Body of pancreas (tissue), 4 donors: ENCODE data around the gene NWD2. TPM values are rescaled to one million over a fixed set of nuclear protein-coding genes. Genes with fewer than 3 reads are reported as not detected.

Experiments used
- ATAC-seq: fragments of 150-250 bp; one replicate; pipeline ENCODE4 v1.9.1; 2016
- DNase-seq, 4 donors: peaks; one replicate each; pipeline ENCODE4 v3.0.0-alpha.2; 2019
- H3K27ac ChIP-seq, 4 donors: fragments of 200-600 bp; sonication (generic); 1 replicate in 3 of 4; 2 replicates in 1 of 4; pipeline versions ENCODE4 v1.5.1 to v1.6.1; 2016 to 2019; ENCODE audit warnings: mild to moderate bottlenecking in 1 of 4, mixed read lengths in 1 of 4, moderate library complexity in 1 of 4
- H3K27me3 ChIP-seq, 2 donors: fragments of 200-600 bp; sonication (generic); one replicate each; pipeline ENCODE4 v1.6.0; 2016; ENCODE audit warnings: mild to moderate bottlenecking in 1 of 2
- H3K36me3 ChIP-seq, 2 donors: fragments of 200-600 bp; sonication (generic); replicated peaks in 1 of 2; 2 replicates each; pipeline ENCODE4 v1.5.1; 2016; ENCODE audit warnings: low read depth in 2 of 2; ENCODE audit not compliant: insufficient read depth in 1 of 2
- H3K4me1 ChIP-seq: fragments of 200-600 bp; sonication (generic); one replicate; pipeline ENCODE4 v1.6.0; 2016
- H3K4me3 ChIP-seq, 2 donors: fragments of 200-600 bp; sonication (generic); 1 replicate in 1 of 2; 2 replicates in 1 of 2; pipeline ENCODE4 v1.5.1; 2016 to 2019
- H3K9me3 ChIP-seq, 3 donors: fragments of 200-600 bp; sonication (generic); 1 replicate in 2 of 3; 2 replicates in 1 of 3; pipeline ENCODE4 v1.5.1; 2016
- POLR2A ChIP-seq, 3 donors: fragments of 450-650 bp; IDR thresholded peaks; one replicate each; pipeline ENCODE4 v1.6.1; 2016; ENCODE audit warnings: antibody characterized with exemption in 3 of 3, mild to moderate bottlenecking in 2 of 3
- WGBS, 2 donors: methylation state at CpG; one replicate each; pipeline ENCODE4 v1.1.5; 2017; 5-methylcytosine and 5-hydroxymethylcytosine counted together
- intact Hi-C: fragments of 100-400 bp; cut with DNase I; formaldehyde crosslinking; loops from one replicate; pipeline ENCODE4 v1.15.1; 2023
- total RNA-seq, 2 donors: library from RNA; depleted of rRNA; stranded (reverse); fragments of >200 nt; gene quantifications; one replicate each; pipeline ENCODE4 v1.1.0, GENCODE V29; 2016
- TF ChIP-seq, protein P1 (sequence below), 7 experiments: fragments of 450-650 bp in 4 of 7; fragments of 200-600 bp in 3 of 7; sonication (generic) in 3 of 7; IDR thresholded peaks; one replicate each; pipeline ENCODE4 v1.5.1; 2016 to 2019; ENCODE audit warnings: antibody characterized with exemption in 7 of 7

The NWD2 gene
- total RNA-seq, 2 donors from 2014 or later, result 0.26 to 4.0 TPM

DNA sequence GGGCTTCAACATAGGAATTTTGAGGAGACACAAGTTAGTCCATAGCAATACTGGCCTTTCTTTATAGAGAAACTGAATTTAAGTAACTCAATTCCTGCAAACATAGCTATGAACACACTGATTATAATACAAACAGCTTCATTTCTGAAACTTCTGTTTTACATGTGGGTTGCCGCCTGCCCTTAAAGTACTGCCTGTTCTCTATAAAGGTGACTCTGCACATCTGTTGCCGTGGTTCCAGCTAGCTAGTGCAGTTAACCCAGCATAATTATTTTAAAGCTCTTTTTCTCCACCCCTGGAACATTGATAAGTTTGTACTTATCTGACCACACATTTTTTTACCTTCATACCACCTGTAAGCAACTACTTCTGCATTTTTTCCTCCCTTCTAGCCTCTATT lies 177.6 kb downstream of the NWD2 start:
- peak; percentile 56 to 75 (median 65) for DNase-seq
- Histone ChIP-seq H3K27ac (peak overlapping the region; percentile 52 to 79 (median 70)), H3K36me3 (no peaks in the 10 kb centered on the region), H3K9me3 (no peaks in the 10 kb centered on the region), H3K4me1 (peaks cover 74% of the 10 kb centered on the region), H3K27me3 (no peaks in the 10 kb centered on the region), H3K4me3 (no peak overlapping the region)
- TF ChIP-seq, protein P1, sequence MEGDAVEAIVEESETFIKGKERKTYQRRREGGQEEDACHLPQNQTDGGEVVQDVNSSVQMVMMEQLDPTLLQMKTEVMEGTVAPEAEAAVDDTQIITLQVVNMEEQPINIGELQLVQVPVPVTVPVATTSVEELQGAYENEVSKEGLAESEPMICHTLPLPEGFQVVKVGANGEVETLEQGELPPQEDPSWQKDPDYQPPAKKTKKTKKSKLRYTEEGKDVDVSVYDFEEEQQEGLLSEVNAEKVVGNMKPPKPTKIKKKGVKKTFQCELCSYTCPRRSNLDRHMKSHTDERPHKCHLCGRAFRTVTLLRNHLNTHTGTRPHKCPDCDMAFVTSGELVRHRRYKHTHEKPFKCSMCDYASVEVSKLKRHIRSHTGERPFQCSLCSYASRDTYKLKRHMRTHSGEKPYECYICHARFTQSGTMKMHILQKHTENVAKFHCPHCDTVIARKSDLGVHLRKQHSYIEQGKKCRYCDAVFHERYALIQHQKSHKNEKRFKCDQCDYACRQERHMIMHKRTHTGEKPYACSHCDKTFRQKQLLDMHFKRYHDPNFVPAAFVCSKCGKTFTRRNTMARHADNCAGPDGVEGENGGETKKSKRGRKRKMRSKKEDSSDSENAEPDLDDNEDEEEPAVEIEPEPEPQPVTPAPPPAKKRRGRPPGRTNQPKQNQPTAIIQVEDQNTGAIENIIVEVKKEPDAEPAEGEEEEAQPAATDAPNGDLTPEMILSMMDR (IDR thresholded peaks at IDR 0.05), result no peak
- TF ChIP-seq POLR2A (IDR thresholded peaks at IDR 0.05), result no peak
- WGBS, 2 donors, result 23 to 25% methylated on average over 2 of the region's 2 CpGs
- intact Hi-C loops, result no loop called here
- peak; percentile 85 for ATAC-seq

DNA sequence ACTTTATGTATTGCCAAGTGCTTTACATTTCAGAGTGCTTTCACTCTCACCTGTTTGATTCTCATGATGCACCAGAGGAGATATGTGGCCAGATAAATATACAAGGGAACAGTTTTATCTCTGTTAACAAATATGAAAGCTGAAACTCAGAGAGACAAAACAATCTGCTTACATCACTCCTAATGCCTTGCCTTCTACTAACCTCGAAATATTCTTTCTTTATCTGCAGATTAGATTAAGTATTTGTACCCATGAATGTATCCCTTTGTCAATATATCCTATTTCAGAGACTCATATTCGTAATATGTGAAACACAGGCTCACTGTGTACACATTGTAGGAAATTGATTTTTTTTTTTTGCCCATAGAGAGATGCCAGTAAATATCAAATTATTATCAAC lies 178.1 kb downstream of the NWD2 start:
- peak; percentile 82 for ATAC-seq
- H3K4me1 ChIP-seq, result peaks cover 79% of the 10 kb centered on the region
- 14 to 22% methylated on average over 2 of the region's 2 CpGs for WGBS, 2 donors

DNA sequence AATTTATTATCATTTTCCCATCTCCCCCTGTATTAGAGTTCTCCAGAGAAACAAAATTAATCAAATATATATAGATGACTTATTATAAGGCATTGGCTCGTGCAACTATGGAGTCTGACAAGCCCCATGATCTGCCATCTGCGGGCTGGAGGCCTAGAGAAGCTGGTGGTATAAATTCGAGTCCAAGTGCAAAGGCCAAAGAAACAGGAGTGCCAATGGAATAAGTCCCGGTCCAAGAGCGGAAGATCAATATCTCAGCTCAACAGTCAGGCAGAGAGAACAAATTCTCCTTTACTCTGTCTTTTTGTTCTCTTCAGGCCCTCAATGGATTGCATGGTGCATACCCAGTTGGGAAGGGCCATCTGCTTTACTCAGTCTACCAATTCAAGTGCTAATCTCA lies 178.8 kb downstream of the NWD2 start:
- intact Hi-C loops, result no loop called here
- WGBS, 2 donors, result 28 to 33% methylated on average over 5 of the region's 5 CpGs
- TF ChIP-seq, protein P1 (IDR thresholded peaks at IDR 0.05), result no peak
- no peak for TF ChIP-seq POLR2A (IDR thresholded peaks at IDR 0.05)
- Histone ChIP-seq H3K4me3 (no peak overlapping the region), H3K9me3 (no peaks in the 10 kb centered on the region), H3K27ac (peak overlapping the region; percentile 54 to 79 (median 70)), H3K27me3 (no peaks in the 10 kb centered on the region), H3K4me1 (peaks cover 86% of the 10 kb centered on the region), H3K36me3 (no peaks in the 10 kb centered on the region)
- ATAC-seq, result no peak
- DNase-seq, result no peak

More for the DNA sequence above, 178.1 kb downstream of the NWD2 start:
- Histone ChIP-seq H3K27me3 (no peaks in the 10 kb centered on the region), H3K36me3 (no peaks in the 10 kb centered on the region), H3K27ac (peak overlapping the region; percentile 54 to 79 (median 70)), H3K9me3 (no peaks in the 10 kb centered on the region), H3K4me3 (no peak overlapping the region)
- DNase-seq, result no peak
- intact Hi-C loops, result no loop called here
- TF ChIP-seq, protein P1 (IDR thresholded peaks at IDR 0.05), result no peak
- TF ChIP-seq POLR2A (IDR thresholded peaks at IDR 0.05), result no peak

DNA sequence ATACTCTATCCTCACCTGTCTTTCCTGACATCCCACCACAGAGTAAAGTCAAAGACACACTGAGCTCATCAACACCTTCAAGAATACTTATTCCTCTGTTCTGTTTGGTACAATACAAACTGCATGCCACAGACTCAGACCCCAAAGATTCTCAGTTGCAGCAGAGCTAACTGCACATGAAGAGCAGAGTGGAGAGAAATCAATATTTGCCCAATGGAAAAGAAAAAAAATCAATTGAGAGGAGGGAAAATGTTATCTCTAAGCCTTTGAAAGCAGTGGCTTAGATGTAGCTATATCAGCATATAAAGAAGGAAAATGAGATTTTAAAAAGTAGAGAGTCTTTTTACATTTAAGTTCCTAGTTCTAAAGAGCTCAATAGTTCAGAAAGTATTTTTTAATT lies 180.2 kb downstream of the NWD2 start:
- H3K4me1 ChIP-seq, result peaks cover 98% of the 10 kb centered on the region
- intact Hi-C loops, result no loop called here

DNA sequence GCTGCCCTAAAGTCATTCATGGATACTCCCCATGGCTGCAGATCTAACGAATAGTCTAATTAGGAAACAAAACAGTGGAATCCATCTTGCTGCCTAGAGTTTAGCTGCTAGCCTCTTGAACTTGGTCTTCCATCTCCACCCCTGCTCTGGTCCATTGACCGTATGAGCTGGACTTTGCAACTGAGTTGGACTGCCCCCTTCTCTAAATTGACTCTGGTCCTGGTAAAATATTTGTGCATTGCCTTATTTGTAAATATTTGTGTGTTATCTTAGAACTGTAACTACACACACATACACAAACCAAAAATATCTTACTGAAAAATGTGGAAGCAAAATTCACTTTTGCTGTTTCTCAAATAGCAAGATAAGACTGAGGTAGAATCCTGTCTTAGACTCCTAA lies 181.3 kb downstream of the NWD2 start:
- TF ChIP-seq POLR2A (IDR thresholded peaks at IDR 0.05), result no peak
- TF ChIP-seq, protein P1 (IDR thresholded peaks at IDR 0.05), result no peak
- DNase-seq, result no peak
- intact Hi-C loops, result no loop called here
- Histone ChIP-seq H3K27ac (no peak overlapping the region), H3K27me3 (no peaks in the 10 kb centered on the region), H3K36me3 (no peaks in the 10 kb centered on the region), H3K4me3 (no peak overlapping the region), H3K4me1 (peaks cover 98% of the 10 kb centered on the region), H3K9me3 (no peaks in the 10 kb centered on the region)
- no peak for ATAC-seq
- 53 to 79% methylated on average over 2 of the region's 2 CpGs for WGBS, 2 donors

More for the DNA sequence above, 180.2 kb downstream of the NWD2 start:
- Histone ChIP-seq H3K4me3 (no peak overlapping the region), H3K27ac (peak overlapping the region in 2 of 4 donors; percentile 14 to 79), H3K27me3 (no peaks in the 10 kb centered on the region), H3K36me3 (no peaks in the 10 kb centered on the region), H3K9me3 (no peaks in the 10 kb centered on the region)
- DNase-seq (no peak), ATAC-seq (no peak)
- no peak for TF ChIP-seq POLR2A (IDR thresholded peaks at IDR 0.05)
- TF ChIP-seq, protein P1 (IDR thresholded peaks at IDR 0.05), result no peak
